GM12874 (cell line): ENCODE data around the gene MPHOSPH6.

ENCODE experiments used
- CTCF ChIP-seq: IDR thresholded peaks from 2 replicates; pipeline ENCODE4 v1.5.1; 2011; ENCODE audit warnings: low read depth, mild to moderate bottlenecking, control low read depth, low read length, moderate library complexity; ENCODE audit not compliant: insufficient read depth

Gene MPHOSPH6

GRCh38 chr16:82183004-82183397 is 13.0 kb upstream of the MPHOSPH6 start:
- TF ChIP-seq CTCF: no peak

DNA sequence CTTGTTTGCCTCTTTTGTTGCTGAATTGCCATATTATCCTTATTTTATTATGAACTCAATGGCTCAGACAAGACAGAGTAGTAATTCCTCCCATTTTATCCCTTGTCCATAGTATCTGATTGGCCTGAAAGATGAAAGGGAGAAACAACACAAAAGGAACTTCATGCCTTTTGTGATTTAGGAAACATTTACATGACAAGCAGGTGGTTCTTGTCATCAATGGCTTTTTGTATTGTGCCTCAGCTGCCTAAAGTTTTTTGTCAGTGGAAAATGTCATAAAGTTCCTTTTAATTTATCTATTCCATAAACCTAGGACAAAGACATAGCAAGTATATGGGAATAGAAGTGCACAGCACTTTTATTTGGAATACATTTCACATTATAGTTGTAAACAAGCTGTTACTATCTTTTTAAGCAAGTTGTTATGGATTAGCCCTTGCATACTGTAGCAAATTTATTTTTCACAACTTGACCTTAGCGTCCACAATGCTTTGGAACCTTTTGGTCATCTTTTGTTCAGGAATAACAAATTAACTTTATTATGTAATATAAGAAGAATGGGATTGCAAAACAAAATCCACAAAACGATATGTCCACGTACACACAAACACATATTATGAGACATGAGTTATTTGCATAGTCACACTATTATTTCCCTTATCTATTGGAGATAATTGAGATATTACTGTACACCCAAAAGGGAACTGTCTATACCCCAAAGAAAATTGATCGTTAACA is 12.4 kb upstream of the MPHOSPH6 start:
- TF ChIP-seq CTCF: no peak

DNA sequence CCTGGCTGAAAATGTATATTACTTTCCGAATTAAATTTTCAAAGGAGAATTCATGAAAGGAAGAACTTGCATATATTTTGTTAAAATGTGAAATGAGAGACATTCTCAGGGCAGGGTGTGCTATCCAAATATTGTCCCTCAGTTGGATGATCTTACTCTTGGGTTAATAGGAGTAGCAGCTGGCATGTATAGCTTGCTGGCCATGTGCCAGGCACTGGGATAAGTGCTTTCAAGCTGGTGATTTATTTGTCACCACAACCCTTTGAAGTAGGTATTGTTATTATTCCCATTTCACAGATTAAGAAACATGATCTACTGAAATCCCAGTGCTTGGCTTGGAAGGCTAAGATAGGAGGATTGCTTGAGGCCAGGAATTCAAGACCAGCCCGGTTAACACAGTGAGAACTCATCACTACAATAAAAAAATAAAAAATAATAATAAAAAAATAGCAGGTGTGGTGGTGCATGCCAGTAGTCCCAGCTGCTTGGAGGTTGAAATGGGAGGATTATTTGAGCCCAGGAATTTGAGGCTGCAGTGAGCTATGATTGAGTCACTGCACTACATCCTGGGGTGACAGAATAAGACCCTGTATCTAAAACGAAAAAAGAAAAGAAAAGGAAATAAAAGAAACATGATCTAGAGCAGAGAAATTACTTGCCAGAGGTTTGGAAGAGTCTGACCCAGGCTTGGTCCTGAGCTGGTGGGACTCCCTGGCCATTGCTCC is 11.6 kb upstream of the MPHOSPH6 start:
- no peak for TF ChIP-seq CTCF

- TF ChIP-seq CTCF: no peak
Observed at GRCh38 chr16:82178352-82178751, 8.3 kb upstream of the MPHOSPH6 start.

DNA sequence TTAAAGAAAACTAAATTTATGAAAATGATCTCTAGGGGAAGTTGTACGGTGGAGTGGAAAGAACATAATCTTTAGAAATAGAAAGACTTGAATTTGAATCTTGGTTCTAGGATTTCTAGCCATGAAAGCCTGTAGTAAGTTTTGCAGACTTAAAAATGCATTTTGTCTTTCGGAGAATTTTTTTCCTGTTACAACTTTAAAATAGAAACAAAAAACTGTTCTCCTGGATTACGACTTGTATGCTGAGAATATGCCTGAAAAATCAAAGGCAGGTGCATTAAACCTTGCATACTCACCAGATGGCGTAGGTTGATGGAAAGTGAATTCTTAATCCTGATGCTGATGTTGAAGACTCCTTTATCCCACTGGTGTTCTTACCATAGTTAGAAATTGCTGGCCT is 7.5 kb upstream of the MPHOSPH6 start:
- TF ChIP-seq CTCF: no peak

DNA sequence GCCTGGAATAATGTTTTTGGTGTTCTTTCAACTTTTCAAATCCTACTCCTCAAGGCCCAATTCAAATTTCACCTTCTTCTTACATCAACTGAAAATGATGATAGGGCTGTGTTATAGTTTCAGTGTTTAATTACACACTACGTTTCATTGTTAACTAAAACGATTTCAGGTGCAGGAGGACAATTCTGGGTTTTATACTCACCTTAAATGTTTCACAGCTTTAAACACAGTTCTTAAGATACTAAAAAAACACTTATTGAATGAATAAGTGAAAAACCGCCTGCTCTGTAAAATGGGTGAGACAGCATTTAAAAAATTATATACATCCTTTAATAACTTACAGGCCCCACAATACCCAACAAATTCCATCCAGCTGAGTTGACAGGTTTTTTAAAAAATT is 6.2 kb upstream of the MPHOSPH6 start:
- TF ChIP-seq CTCF: no peak

- TF ChIP-seq CTCF: no peak
Observed at GRCh38 chr16:82175627-82176026, 5.6 kb upstream of the MPHOSPH6 start.
